ENCODE data around the gene USE1. TPM values are rescaled to one million over a fixed set of nuclear protein-coding genes. Genes with fewer than 3 reads are reported as not detected.

USE1 gene
- total and polyA plus RNA-seq, 8 donors, result 12.8 to 46.6 (median 19.1) TPM

DNA sequence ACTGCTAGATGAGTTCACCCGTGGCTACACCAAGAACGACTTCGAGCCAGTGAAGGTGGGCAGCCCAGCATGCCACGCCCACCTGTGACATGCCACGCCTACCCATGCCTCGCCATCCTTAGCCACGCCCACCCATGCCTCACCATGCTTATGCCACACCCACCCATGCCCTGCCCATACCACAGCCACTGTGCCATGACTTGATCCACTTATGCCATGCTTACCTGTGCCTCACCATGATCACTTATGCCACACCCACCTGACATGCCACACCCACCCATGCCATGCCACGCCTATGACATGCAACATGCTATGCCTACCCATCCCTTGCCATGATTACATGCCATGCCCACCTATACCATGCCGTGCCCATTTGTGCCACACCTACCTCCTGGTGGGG is 12.9 kb upstream of the USE1 start:
- ATAC-seq, result no peak

DNA sequence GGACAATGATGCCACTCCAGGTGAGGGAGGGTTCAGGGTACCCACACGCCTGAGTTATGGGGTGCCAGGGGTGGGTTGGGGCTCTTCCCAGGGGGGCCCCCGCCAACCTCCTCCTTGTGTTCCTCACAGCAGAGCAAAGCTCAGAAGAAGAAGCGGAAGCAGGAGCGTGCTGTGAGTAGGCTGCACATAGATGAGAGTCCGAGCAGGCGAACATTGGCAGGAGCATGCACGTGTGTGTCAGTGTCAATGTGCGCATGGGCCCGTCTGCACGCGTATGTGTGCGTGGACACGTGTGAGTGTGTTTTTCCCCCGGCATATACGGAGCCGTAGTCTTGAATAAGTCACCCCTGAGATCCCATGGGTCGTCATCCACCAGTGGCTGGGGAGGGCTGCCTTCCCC is 12.4 kb upstream of the USE1 start:
- no peak for ATAC-seq
- Histone ChIP-seq H3K9me3 (no peaks in the 10 kb centered on the region), H3K27ac (no peak overlapping the region), H3K27me3 (no peaks in the 10 kb centered on the region), H3K4me1 (no peaks in the 10 kb centered on the region), H3K36me3 (peaks cover 0 to 33% (median 16%) of the 10 kb centered on the region in 3 donors), H3K4me3 (no peak overlapping the region)
- intact Hi-C loops (cut with DNase I), result no loop called here
- 91 to 97% methylated on average over 17 of the region's 17 CpGs for whole genome bisulfite sequencing, 2 donors
- no peak for DNase-seq
- no peak for TF ChIP-seq CTCF (IDR thresholded peaks at IDR 0.05)
- no peak for FAIRE-seq

More for the DNA sequence above, 12.9 kb upstream of the USE1 start:
- H3K4me3 ChIP-seq, result no peak overlapping the region
- no peaks in the 10 kb centered on the region for H3K27me3 ChIP-seq
- peaks cover 0 to 33% (median 16%) of the 10 kb centered on the region in 3 donors for H3K36me3 ChIP-seq
- TF ChIP-seq CTCF (IDR thresholded peaks at IDR 0.05), result no peak
- FAIRE-seq, result no peak
- H3K27ac ChIP-seq, result no peak overlapping the region
- intact Hi-C loops (cut with DNase I), result no loop called here
- no peak for DNase-seq
- no peaks in the 10 kb centered on the region for H3K9me3 ChIP-seq
- no peaks in the 10 kb centered on the region for H3K4me1 ChIP-seq
- 83% methylated on average over 9 of the region's 9 CpGs for WGBS, 2 donors

DNA sequence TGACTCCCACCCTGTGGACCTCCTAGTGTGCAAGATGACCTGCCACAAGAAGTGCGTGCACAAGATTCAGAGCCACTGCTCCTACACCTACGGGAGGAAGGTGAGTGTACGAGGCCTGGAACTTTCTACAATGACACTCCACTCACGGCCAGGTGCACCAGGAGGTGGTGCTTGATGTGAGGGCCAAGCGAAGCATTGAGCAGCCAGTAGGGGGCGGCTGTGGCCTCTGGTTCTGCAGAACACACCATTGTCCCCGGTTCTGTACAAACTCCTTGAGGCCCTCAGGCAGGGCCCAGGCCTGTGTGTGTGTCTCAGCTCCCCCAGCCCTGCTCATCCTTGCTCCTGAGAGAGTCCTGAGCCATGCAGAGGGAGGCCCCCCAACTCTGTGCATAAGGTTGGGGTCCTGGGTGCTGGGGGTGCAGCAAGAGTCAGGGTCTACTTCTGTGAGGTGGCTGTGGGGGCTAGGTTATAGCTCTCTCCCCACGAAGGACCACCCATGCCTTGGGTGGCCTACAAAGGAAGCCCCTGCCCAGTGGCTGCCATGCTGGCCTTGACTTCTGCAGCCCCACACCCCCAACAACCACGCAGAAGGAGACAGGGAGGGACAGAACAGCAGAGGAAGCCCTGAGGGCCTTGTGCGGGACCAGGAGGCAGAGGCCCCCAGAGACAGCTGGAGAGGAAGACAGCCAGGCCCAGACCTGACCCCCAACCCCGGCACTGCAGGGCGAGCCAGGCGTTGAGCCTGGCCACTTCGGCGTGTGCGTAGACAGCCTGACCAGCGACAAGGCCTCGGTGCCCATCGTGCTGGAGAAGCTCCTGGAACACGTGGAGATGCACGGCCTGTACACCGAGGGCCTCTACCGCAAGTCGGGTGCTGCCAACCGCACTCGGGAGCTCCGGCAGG is 9.7 kb upstream of the USE1 start:
- FAIRE-seq, result no peak
- peak; percentile 55 to 86 (median 76) for DNase-seq
- intact Hi-C loops (cut with DNase I), result loop anchor here in 1 of 3 donors (5.0 kb wide), 1 partner anchor 72 kb away; no protein-coding TSS in a partner anchor
- Histone ChIP-seq H3K9me3 (no peaks in the 10 kb centered on the region), H3K27me3 (no peaks in the 10 kb centered on the region), H3K36me3 (peaks cover 0 to 23% (median 14%) of the 10 kb centered on the region in 3 donors), H3K27ac (no peak overlapping the region), H3K4me1 (no peaks in the 10 kb centered on the region), H3K4me3 (no peak overlapping the region)
- ATAC-seq, result peak; percentile 76 to 92 (median 89)
- 73 to 78% methylated on average over 26 to 27 of the region's 27 CpGs for WGBS, 2 donors
- TF ChIP-seq CTCF (IDR thresholded peaks at IDR 0.05), result peak; percentile 41 to 64 (median 50)

- H3K4me1 ChIP-seq, result no peaks in the 10 kb centered on the region
- FAIRE-seq (no peak), ATAC-seq (no peak), DNase-seq (no peak)
- no peaks in the 10 kb centered on the region for H3K27me3 ChIP-seq
- no peak overlapping the region for H3K27ac ChIP-seq
- intact Hi-C loops (cut with DNase I), result loop anchor here in 1 of 3 donors (5.0 kb wide), 1 partner anchor 70 kb away; no protein-coding TSS in a partner anchor
- WGBS, 2 donors, result 91 to 96% methylated on average over 25 of the region's 25 CpGs
- H3K36me3 ChIP-seq, result peaks cover 0 to 8% (median 8%) of the 10 kb centered on the region in 3 donors
- H3K9me3 ChIP-seq, result no peaks in the 10 kb centered on the region
- TF ChIP-seq CTCF (IDR thresholded peaks at IDR 0.05), result no peak
- H3K4me3 ChIP-seq, result no peak overlapping the region
Observed at GRCh38 chr19:17206736-17207581, 8.2 kb upstream of the USE1 start.
